Activated T-helper 1 cell treated with anti-CD3 and anti-CD28 coated beads, Interleukin-12 subunit alpha, Interleukin-12 subunit beta, Interleukin-2, Interleukin-4 antibody, amounts not matched to agents 30 ng/mL and 10 ng/mL and 1 ng/mL, durations not matched to agents 14 hours and 24 hours and 36 hours (primary cell): ENCODE results near the gene BTNL2. TPM values are rescaled to one million over a fixed set of nuclear protein-coding genes. Genes with fewer than 3 reads are reported as not detected.

Source experiments
- DNase-seq: peaks from one replicate; pipeline ENCODE4 v3.0.0; 2021; ENCODE audit warnings: low spot score
- H3K27ac Mint-ChIP-seq: one replicate; pipeline ENCODE4 v1.8.0; 2021; ENCODE audit warnings: mild to moderate bottlenecking, mixed read lengths
- H3K27me3 Mint-ChIP-seq: one replicate; pipeline ENCODE4 v1.8.0; 2022; ENCODE audit warnings: mild to moderate bottlenecking, moderate library complexity, mixed read lengths; ENCODE audit not compliant: insufficient read depth
- H3K36me3 Mint-ChIP-seq: one replicate; pipeline ENCODE4 v1.8.0; 2021; ENCODE audit warnings: low read depth, mixed read lengths
- H3K4me1 Mint-ChIP-seq: one replicate; pipeline ENCODE4 v1.8.0; 2021; ENCODE audit warnings: low read depth, mixed read lengths
- H3K4me3 Mint-ChIP-seq: one replicate; pipeline ENCODE4 v1.8.0; 2021; ENCODE audit warnings: mild to moderate bottlenecking, moderate library complexity, mixed read lengths
- H3K9me3 Mint-ChIP-seq: one replicate; pipeline ENCODE4 v1.8.0; 2021; ENCODE audit warnings: mixed read lengths
- intact Hi-C: fragments of 100-400 bp; cut with micrococcal nuclease; formaldehyde crosslinking; loops from one replicate; pipeline ENCODE4 v1.15.1; 2024
- total RNA-seq: library from RNA; stranded (reverse); gene quantifications from 2 replicates; pipeline ENCODE4 v1.2.3, GENCODE V29; 2022

The BTNL2 gene
- total RNA-seq, 1 donor from 2014 or later, result not detected

DNA sequence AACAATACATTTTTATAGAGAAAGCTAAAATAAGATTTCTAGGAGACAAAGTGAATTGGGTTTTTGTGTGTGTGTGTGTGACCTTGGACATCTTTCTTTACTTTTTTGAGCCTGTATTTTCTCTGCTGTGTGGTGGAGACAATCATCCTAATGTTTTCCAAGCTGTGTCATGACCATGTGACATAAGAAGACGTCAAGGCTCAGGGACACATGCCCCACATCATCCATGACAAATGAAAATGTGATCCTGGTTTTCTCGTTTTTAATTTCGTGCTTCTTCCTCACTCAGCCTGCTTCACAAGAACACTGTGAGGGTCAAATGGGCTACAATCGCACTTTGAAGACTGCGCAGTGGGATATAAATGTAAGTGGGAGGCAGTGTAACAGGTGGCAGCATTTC, 3.9 kb upstream of the BTNL2 start:
- no peaks in the 10 kb centered on the region for H3K9me3 Mint-ChIP-seq
- no peak overlapping the region for H3K27ac Mint-ChIP-seq
- intact Hi-C loops, result no loop called here
- peaks cover 42% of the 10 kb centered on the region for H3K27me3 Mint-ChIP-seq
- no peak for DNase-seq
- H3K4me1 Mint-ChIP-seq, result peaks cover 12% of the 10 kb centered on the region
- no peak overlapping the region for H3K4me3 Mint-ChIP-seq
- H3K36me3 Mint-ChIP-seq, result no peaks in the 10 kb centered on the region

DNA sequence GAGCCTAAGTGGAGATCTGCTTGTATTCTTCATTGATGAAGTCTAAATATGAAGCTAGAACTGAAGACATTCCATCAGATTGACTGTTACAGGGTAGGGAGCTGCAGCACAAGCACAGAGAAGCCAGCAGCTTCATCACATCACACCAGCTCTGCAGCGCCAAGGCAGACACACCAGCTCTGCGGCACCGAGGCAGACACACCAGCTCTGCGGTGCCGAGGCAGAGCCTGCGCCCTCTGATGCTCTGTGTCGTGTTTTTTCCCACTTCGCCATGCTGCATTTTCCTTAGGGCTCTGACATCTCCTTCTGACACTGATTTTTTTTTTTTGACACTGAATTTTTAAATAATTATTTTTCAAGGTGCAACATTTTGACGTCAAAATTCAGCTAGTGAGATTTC, 784 bp downstream of the BTNL2 start:
- intact Hi-C loops, result no loop called here
- Mint-ChIP-seq H3K4me3 (no peak overlapping the region), H3K9me3 (no peaks in the 10 kb centered on the region), H3K27me3 (peaks cover 26% of the 10 kb centered on the region), H3K4me1 (no peaks in the 10 kb centered on the region), H3K36me3 (no peaks in the 10 kb centered on the region), H3K27ac (no peak overlapping the region)
- DNase-seq, result no peak

DNA sequence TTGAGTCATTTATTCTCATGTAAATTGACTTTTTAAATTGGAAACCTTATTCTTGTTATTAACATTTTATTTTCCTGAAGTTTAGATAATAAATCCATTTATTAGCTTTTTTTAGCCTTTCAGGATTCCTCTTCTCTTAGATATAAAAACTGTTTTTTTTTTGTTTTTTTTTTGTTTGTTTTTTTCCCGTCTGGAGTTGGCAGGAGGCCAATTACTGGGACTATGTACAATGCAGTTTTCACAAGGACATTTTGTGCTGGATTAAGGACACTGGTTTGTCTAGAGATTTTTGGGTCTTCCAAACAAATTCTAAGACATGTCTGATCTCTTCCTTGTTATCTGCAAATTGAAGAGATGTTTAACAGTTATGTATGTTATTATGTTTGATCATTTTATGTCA, 1.3 kb downstream of the BTNL2 start:
- no peak for DNase-seq
- H3K4me3 Mint-ChIP-seq, result no peak overlapping the region
- no peaks in the 10 kb centered on the region for H3K4me1 Mint-ChIP-seq
- H3K36me3 Mint-ChIP-seq, result no peaks in the 10 kb centered on the region
- H3K9me3 Mint-ChIP-seq, result no peaks in the 10 kb centered on the region
- H3K27ac Mint-ChIP-seq, result no peak overlapping the region
- intact Hi-C loops, result no loop called here
- H3K27me3 Mint-ChIP-seq, result peaks cover 24% of the 10 kb centered on the region

DNA sequence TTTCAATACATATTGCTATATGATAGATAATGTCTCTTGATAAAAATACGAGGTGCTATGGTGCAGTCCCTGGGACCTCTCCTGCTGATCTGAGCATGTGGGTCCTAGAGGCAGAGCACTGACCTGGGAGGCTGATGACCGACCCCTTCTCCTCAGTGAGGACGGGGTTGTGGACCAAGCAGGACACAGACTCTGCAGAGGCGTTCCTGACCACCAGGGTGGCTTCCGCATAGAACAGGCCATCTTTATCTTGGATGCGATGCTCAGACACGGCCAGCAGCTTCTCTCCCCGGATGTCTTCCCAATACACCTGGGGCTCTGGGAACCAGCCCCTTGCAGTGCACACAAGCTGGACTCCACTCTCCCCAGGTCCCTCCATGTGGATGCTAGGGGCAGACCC, 4.2 kb downstream of the BTNL2 start:
- H3K4me3 Mint-ChIP-seq, result no peak overlapping the region
- peaks cover 20% of the 10 kb centered on the region for H3K27me3 Mint-ChIP-seq
- no peaks in the 10 kb centered on the region for H3K36me3 Mint-ChIP-seq
- H3K9me3 Mint-ChIP-seq, result no peaks in the 10 kb centered on the region
- DNase-seq, result no peak
- intact Hi-C loops, result no loop called here
- no peaks in the 10 kb centered on the region for H3K4me1 Mint-ChIP-seq
- no peak overlapping the region for H3K27ac Mint-ChIP-seq

DNA sequence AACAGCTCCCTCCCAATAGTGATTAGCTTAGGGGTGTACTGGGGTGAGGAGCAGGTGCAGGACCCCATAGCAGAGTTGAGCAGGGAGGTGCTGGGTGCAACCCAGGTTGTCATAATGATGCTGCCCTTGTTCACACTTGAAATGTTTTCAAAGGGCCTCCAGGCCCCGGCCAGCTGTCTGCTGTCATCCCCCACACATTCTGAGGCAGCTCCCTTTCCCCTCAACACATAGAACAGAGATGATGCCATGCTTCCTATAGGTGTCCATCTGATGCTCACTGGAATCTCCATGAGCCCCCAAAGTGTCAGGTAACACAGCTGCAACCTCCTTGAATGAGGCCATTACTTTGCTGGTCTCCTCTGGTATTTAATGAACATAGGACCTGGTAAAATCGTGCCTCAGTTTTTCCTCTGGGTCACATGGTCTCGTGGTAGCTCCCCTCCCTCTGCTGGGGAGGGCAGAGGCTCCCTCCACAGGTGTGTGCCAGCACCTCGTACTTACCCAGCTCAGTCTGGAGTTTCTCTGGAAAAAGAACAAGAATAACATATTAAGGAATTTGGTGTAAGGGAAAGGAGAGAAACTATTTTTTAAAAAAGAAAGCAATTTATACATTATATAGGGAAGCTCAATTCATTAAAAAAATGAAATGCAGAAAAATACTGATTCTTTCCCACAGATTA, 5.6 kb downstream of the BTNL2 start:
- Mint-ChIP-seq H3K4me3 (no peak overlapping the region), H3K27ac (no peak overlapping the region), H3K36me3 (no peaks in the 10 kb centered on the region), H3K9me3 (no peaks in the 10 kb centered on the region), H3K27me3 (peaks cover 18% of the 10 kb centered on the region), H3K4me1 (no peaks in the 10 kb centered on the region)
- DNase-seq, result no peak
- intact Hi-C loops, result no loop called here

DNA sequence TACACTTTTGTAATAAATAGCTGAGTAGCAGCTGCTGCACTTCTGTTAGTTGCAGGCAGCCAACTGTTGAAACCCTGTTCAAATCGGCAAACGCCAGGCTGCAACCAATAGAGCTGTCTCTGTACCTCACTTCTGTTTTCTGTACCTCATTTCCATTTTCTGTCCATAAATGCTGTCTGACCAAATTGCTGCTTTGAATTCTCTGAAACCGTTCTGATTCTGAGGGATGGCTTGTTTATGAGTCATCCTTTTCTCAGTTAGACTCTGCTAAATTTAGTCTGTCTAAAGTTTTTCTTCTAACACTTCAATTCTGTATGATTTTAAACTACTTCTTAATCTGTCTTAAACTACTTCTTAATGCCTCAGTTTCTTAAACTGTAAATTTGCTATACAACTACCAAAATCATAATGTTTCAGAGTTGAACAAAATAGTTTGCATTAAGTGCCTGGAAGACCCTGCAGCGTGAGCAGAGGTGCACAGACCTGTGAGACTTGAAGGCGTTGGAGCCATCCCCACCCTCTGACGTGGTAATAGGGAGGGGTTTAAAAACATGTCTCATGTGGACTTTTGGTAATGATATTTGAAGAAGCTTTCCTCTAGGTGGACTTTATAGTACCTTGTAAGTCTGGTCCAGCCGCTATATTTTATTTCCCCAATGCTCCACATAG, 9.6 kb downstream of the BTNL2 start:
- intact Hi-C loops, result no loop called here
- no peaks in the 10 kb centered on the region for H3K36me3 Mint-ChIP-seq
- peaks cover 24% of the 10 kb centered on the region for H3K27me3 Mint-ChIP-seq
- no peak overlapping the region for H3K4me3 Mint-ChIP-seq
- H3K9me3 Mint-ChIP-seq, result no peaks in the 10 kb centered on the region
- H3K4me1 Mint-ChIP-seq, result no peaks in the 10 kb centered on the region
- DNase-seq, result no peak
- H3K27ac Mint-ChIP-seq, result no peak overlapping the region

DNA sequence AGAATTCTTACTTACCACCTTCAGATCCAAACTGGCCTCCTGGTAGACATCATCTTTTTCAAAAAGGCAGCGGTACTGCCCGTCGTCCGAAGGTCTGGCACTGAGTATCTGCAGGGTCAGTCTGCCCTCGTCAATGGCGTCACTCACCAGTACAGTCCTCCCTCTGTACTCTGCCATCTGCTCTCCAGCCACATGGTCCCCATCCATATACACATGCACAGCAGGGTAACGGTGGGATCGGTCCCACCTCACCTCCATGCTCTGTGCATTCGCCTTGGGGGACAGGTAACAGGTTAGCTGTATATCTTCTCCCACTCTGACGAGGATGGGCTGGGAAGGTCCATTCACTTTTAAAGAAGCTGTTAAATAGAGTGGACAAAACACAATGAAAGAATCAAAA, 11.0 kb downstream of the BTNL2 start:
- no peak for DNase-seq
- no peak overlapping the region for H3K27ac Mint-ChIP-seq
- no peaks in the 10 kb centered on the region for H3K9me3 Mint-ChIP-seq
- H3K36me3 Mint-ChIP-seq, result no peaks in the 10 kb centered on the region
- H3K4me1 Mint-ChIP-seq, result no peaks in the 10 kb centered on the region
- peaks cover 19% of the 10 kb centered on the region for H3K27me3 Mint-ChIP-seq
- H3K4me3 Mint-ChIP-seq, result no peak overlapping the region
- intact Hi-C loops, result no loop called here

DNA sequence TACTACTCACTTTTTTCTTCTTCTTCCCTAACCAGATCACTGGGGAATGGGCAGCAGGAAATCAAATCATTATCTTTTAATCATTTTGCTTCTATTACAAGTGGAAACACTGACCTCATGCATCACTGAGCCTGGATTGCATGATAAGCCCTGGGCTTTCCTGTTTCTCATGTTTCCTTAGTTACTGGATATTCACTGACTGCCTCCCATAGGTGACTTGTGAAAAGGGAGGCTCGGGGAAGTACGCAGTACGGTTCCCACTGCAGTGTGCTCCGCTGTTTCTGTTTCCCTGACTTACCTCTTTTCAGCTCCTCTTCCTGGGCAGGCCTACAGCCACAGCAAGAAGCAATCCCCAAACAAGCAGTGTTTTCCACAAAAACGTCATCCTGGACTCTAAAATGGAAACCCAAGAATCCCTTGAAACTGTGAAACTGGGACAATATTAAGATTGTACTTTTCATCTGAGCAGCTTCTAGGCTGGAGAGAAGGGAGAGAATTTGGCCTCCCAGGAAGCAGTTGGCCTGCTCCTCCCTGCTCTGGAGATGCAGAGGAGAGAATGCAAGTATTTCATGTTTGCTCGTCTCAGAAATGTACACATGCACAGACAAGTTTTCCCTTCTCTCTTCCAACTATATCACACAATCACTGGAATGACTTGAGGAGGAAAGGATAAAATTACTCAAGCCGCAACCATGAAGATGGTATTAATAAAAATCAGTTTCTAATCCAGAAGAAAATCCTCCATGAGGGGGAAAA, 13.1 kb downstream of the BTNL2 start:
- Mint-ChIP-seq H3K27ac (no peak overlapping the region), H3K9me3 (no peaks in the 10 kb centered on the region), H3K27me3 (peaks cover 18% of the 10 kb centered on the region), H3K4me3 (no peak overlapping the region), H3K4me1 (no peaks in the 10 kb centered on the region), H3K36me3 (no peaks in the 10 kb centered on the region)
- intact Hi-C loops, result no loop called here
- no peak for DNase-seq

DNA sequence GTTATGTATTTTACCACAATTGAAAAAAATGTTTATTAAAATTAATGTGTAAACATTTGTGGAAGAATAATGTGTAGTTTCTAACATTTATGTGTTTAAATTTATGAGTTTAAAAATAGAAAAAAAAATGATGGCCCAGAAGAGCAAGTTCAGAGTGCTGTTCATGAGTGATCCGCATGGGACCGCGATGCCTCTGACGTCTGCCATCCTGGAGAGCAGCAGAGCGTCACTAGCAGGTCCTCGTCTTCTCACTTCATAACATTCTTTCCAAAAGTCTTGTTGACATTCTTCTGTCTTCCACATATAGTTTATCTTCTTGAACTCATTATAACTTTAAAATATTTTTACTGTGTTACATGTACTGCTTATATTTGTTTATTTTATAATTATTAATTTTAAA, 15.5 kb downstream of the BTNL2 start:
- Mint-ChIP-seq H3K27ac (no peak overlapping the region), H3K27me3 (peaks cover 27% of the 10 kb centered on the region), H3K36me3 (no peaks in the 10 kb centered on the region), H3K4me3 (no peak overlapping the region), H3K9me3 (no peaks in the 10 kb centered on the region), H3K4me1 (no peaks in the 10 kb centered on the region)
- DNase-seq, result no peak
- intact Hi-C loops, result no loop called here

DNA sequence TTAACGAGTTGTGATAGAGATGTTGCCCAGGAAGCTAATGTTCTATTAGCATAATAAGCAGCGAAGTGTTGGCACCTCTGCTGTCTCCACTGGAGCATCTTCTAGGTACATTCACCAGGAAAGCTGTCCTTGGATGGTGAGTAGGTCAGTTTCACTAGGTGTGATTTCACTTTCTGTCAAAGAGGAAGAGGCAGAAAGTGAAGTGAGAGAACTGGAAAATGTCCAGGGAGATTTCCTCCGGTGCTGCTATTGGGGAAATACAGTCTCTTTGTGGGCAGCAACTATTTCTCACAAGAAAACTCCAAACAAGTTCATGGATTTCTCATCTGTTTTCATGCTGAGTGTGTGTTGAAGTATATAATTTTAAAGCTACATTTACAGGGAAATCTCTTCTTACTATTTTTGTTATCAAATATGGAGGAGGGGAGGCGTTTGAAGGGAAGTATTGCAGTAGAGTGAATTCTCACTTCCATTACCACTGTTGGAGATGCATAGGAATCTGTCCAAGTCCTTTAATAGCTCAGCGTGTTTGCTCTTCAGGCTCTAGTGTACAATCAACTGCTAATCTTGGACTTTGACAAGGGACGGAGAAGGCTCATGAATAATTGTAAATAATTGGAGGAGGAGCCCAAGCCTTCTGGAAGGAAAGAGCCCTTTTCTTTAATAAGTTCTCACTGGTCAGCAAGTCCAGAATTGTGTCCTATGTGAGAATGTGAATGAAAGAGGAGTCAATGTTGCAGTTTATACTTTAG, 19.2 kb downstream of the BTNL2 start:
- no peak for DNase-seq
- H3K9me3 Mint-ChIP-seq, result no peaks in the 10 kb centered on the region
- H3K27ac Mint-ChIP-seq, result no peak overlapping the region
- no peaks in the 10 kb centered on the region for H3K4me1 Mint-ChIP-seq
- no peak overlapping the region for H3K4me3 Mint-ChIP-seq
- intact Hi-C loops, result no loop called here
- peaks cover 16% of the 10 kb centered on the region for H3K27me3 Mint-ChIP-seq
- no peaks in the 10 kb centered on the region for H3K36me3 Mint-ChIP-seq

DNA sequence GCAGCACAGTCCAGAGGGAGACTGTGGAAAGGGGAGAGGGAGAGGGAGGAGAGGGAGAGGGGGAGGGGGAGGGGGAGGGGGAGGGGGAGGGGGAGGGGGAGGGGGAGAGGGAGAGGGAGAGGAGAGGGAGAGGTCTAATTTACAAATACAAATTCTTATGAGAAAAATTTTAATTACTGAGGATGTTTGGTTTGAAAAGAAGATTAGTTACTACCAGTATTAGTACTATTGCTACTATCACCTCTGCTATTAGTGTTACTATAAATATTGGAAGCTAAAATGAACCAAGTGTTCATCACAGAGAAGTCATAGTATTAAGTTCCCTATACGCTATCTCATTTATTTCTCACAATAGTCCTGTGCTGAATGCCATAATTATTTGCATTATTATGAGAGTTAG, 20.9 kb downstream of the BTNL2 start:
- Mint-ChIP-seq H3K9me3 (no peaks in the 10 kb centered on the region), H3K27me3 (peaks cover 22% of the 10 kb centered on the region), H3K27ac (no peak overlapping the region), H3K4me3 (no peak overlapping the region), H3K36me3 (no peaks in the 10 kb centered on the region), H3K4me1 (no peaks in the 10 kb centered on the region)
- DNase-seq, result no peak
- intact Hi-C loops, result no loop called here

DNA sequence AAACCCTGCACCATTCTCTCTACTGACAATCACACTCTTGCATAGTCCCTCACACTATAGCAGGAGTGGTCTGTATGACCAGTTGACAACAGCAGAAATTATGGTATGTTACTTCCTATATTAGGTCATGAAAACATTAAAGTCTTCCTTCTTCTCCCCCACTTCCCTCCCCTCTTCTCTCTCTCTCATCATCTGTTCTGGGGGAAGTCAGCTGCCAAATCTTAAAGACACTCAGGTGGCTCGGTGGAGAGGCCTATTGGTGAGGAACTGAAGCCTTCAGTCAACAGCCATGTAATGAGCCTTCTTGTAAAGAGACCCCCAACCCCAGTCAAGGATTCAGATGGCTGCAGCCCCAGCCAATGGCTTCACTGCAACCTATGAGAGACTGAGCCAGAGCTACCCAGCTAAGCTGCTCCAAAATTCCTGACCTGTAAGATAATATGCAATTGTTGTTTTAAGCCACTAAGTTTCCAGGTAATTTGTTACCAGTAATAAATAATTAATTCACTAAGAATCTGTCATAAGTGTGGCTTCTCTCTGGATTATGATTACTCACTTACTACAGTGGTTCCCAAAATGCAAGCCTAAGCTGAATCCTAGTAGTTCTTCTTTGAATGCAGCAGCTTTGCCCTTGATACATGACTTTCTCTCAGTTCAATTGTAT, 24.1 kb downstream of the BTNL2 start:
- H3K27ac Mint-ChIP-seq, result no peak overlapping the region
- intact Hi-C loops, result no loop called here
- H3K9me3 Mint-ChIP-seq, result no peaks in the 10 kb centered on the region
- H3K27me3 Mint-ChIP-seq, result peaks cover 19% of the 10 kb centered on the region
- no peaks in the 10 kb centered on the region for H3K4me1 Mint-ChIP-seq
- no peaks in the 10 kb centered on the region for H3K36me3 Mint-ChIP-seq
- H3K4me3 Mint-ChIP-seq, result no peak overlapping the region
- no peak for DNase-seq
